HL-60/S4 treated with retinoic acid at 250 ng/mL for 4 days and 3 days (cell line): ENCODE data around the gene OVCH2.

ENCODE experiments used
- in situ Hi-C: fragments of 300-500 bp; cut with MboI; formaldehyde crosslinking; loops from 2 replicates; pipeline ENCODE4 v1.7.0; 2022; ENCODE audit warnings: low sequenced_read_pairs

Gene OVCH2

DNA sequence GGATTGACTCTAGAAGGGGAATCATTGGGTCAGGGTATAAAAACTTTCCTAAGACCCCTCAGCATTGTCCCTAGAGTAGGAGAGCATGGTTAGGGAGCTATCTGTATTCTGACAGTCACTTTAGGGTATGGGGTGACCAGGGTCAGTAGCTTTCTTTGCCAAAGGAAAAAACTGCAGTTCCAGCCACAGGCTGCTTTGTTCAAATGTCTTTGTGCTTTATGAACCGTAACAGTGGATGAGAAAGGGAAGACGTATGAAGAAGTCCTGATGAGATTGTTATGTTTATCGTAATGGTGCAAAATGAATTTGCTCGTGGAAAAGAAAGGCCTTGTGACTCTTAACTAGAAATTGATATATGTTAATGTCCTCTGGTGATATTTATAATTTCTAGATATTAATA, 63.0 kb downstream of the OVCH2 start:
- in situ Hi-C loops, result no loop called here

DNA sequence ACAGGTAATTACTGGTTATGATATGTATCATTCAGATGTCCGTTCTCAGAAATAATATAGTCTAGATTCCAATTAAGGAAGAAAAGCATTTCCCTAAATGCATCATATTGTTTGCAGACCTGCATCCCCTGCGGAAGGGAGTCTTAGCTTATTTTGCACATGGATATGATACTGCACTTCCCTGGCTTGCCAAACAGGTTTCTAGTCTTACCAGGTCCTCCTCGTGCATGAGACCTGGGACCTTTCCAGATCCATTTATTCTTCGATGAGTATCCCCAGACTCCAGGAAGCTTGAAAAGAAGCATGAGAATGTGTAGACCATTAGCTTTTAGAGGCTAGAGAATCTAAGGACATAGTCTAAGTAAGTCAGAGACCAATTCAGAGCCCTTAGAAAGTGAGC, 63.5 kb downstream of the OVCH2 start:
- in situ Hi-C loops, result no loop called here

DNA sequence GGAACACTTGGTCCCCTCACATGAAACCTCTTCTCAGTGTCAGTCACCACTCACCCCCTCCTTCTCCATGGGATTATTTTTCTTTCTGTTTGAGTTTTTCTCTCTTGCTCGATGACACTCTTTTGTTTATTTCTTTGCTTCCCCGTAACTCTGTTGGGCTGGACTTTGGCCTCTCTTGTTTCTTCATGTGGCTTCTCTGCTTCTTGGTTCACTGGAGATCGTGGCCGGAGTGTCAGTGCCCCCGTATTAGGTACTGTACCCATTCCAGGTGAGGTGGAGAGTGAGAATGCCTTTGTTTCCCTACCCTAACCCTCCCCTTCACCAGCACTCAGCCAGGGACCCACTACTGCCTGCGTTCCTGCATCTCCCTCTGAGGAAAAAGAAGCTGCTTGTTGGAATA, 65.5 kb downstream of the OVCH2 start:
- in situ Hi-C loops, result no loop called here

DNA sequence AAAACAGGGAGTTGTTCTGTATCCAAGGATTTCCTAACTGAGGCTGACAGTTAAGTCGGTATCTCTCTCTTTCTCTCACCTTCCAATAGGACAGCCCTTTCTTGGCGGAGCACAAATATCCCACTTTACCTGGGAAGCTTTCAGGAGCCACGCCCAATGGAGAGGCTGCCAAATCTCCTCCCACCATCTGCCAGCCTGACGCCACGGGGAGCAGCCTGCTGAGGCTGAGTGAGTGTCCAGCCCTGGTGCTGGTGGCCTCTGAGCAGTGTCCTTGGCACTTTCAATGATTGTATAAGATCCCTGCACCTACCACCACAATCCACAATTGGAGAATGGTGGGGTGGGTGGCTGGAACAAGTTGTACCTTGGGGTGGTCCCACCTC, 66.6 kb downstream of the OVCH2 start:
- in situ Hi-C loops, result no loop called here
